Uterus (tissue), 4 donors: Measurements from ENCODE around the gene CPNE4. TPM values are rescaled to one million over a fixed set of nuclear protein-coding genes. Genes with fewer than 3 reads are reported as not detected.

ENCODE experiments used
- DNase-seq, 2 donors: peaks; one replicate each; pipeline ENCODE4 v3.0.0-alpha.2; 2019 to 2020
- H3K27ac ChIP-seq, 2 donors: fragments of 200-600 bp; sonication (generic); 1 replicate in 1 of 2; 2 replicates in 1 of 2; pipeline ENCODE4 v1.5.1; 2016 to 2018
- H3K27me3 ChIP-seq, 2 donors: fragments of 200-600 bp; sonication (generic); one replicate each; pipeline ENCODE4 v1.5.1; 2018 to 2019; ENCODE audit warnings: control low read depth in 1 of 2
- H3K36me3 ChIP-seq, 2 donors: fragments of 200-600 bp; sonication (generic); one replicate each; pipeline ENCODE4 v1.5.1; 2019; ENCODE audit warnings: control low read depth in 1 of 2
- H3K4me1 ChIP-seq, 2 donors: fragments of 200-600 bp; sonication (generic); one replicate each; pipeline ENCODE4 v1.5.1; 2018 to 2019; ENCODE audit warnings: control low read depth in 1 of 2
- H3K4me3 ChIP-seq, 2 donors: fragments of 200-600 bp; sonication (generic); 1 replicate in 1 of 2; 2 replicates in 1 of 2; pipeline ENCODE4 v1.5.1; 2018 to 2019; ENCODE audit warnings: mild to moderate bottlenecking in 1 of 2
- H3K9me3 ChIP-seq, 2 donors: fragments of 200-600 bp; sonication (generic); one replicate each; pipeline ENCODE4 v1.5.1; 2019; ENCODE audit warnings: control low read depth in 1 of 2
- CTCF ChIP-seq, 4 experiments: fragments of 200-600 bp in 2 of 4; fragments of 450-650 bp in 2 of 4; sonication (generic) in 2 of 4; IDR thresholded peaks; one replicate each; pipeline ENCODE4 v1.5.1; 2016 to 2019; ENCODE audit warnings: antibody characterized with exemption in 4 of 4, mild to moderate bottlenecking in 2 of 4, moderate library complexity in 1 of 4
- POLR2A ChIP-seq, 2 donors: fragments of 450-650 bp; IDR thresholded peaks; one replicate each; pipeline ENCODE4 v1.6.1; 2016; ENCODE audit warnings: antibody characterized with exemption in 2 of 2, mild to moderate bottlenecking in 1 of 2, moderate library complexity in 1 of 2
- intact Hi-C: fragments of 100-400 bp; cut with DNase I; formaldehyde crosslinking; loops from one replicate; pipeline ENCODE4 v1.15.1; 2023; ENCODE audit warnings: low total_unique reads
- total RNA-seq, 4 donors: library from RNA; depleted of rRNA in 3 of 4; stranded (reverse); fragments of >200 nt in 3 of 4; gene quantifications; one replicate each; pipeline versions ENCODE4 v1.1.0 to v1.2.4, GENCODE V29; 2014 to 2023
- donor health status: DM: yes; HTN: yes; CAD: no.

CPNE4 gene
- total RNA-seq, 4 donors from 2014 or later = 0.35 TPM; not detected in 3

GRCh38 chr3:131802029-131802428, 232.8 kb downstream of the CPNE4 start:
- H3K36me3 ChIP-seq = no peaks in the 10 kb centered on the region
- H3K4me1 ChIP-seq = no peaks in the 10 kb centered on the region
- H3K4me3 ChIP-seq = no peak overlapping the region
- no peaks in the 10 kb centered on the region for H3K27me3 ChIP-seq
- no peaks in the 10 kb centered on the region for H3K9me3 ChIP-seq
- DNase-seq = no peak
- intact Hi-C loops = no loop called here
- no peak overlapping the region for H3K27ac ChIP-seq
- no peak for TF ChIP-seq CTCF (IDR thresholded peaks at IDR 0.05)

GRCh38 chr3:131801566-131801965, 233.2 kb downstream of the CPNE4 start:
- Histone ChIP-seq H3K27me3 (no peaks in the 10 kb centered on the region), H3K9me3 (no peaks in the 10 kb centered on the region), H3K27ac (no peak overlapping the region), H3K36me3 (no peaks in the 10 kb centered on the region), H3K4me3 (no peak overlapping the region), H3K4me1 (no peaks in the 10 kb centered on the region)
- no peak for DNase-seq
- intact Hi-C loops = no loop called here
- no peak for TF ChIP-seq CTCF (IDR thresholded peaks at IDR 0.05)
- no peak for TF ChIP-seq POLR2A (IDR thresholded peaks at IDR 0.05)

- TF ChIP-seq CTCF (IDR thresholded peaks at IDR 0.05) = no peak
- intact Hi-C loops = no loop called here
- no peak overlapping the region for H3K27ac ChIP-seq
Measured at GRCh38 chr3:131797776-131798175, 237.0 kb downstream of the CPNE4 start.

GRCh38 chr3:131796558-131797198, 238.1 kb downstream of the CPNE4 start:
- no peaks in the 10 kb centered on the region for H3K27me3 ChIP-seq
- H3K9me3 ChIP-seq = no peaks in the 10 kb centered on the region
- no peak overlapping the region for H3K27ac ChIP-seq
- intact Hi-C loops = no loop called here
- no peak for DNase-seq
- no peaks in the 10 kb centered on the region for H3K4me1 ChIP-seq
- no peak for TF ChIP-seq POLR2A (IDR thresholded peaks at IDR 0.05)
- TF ChIP-seq CTCF (IDR thresholded peaks at IDR 0.05) = no peak
- H3K4me3 ChIP-seq = no peak overlapping the region
- no peaks in the 10 kb centered on the region for H3K36me3 ChIP-seq

More at GRCh38 chr3:131797776-131798175, 237.0 kb downstream of the CPNE4 start:
- Histone ChIP-seq H3K27me3 (no peaks in the 10 kb centered on the region), H3K36me3 (no peaks in the 10 kb centered on the region), H3K4me1 (no peaks in the 10 kb centered on the region), H3K4me3 (no peak overlapping the region), H3K9me3 (no peaks in the 10 kb centered on the region)
- no peak for DNase-seq

- no peaks in the 10 kb centered on the region for H3K36me3 ChIP-seq
- no peaks in the 10 kb centered on the region for H3K27me3 ChIP-seq
- H3K4me3 ChIP-seq = no peak overlapping the region
- intact Hi-C loops = no loop called here
- H3K9me3 ChIP-seq = no peaks in the 10 kb centered on the region
- no peak for TF ChIP-seq CTCF (IDR thresholded peaks at IDR 0.05)
- TF ChIP-seq POLR2A (IDR thresholded peaks at IDR 0.05) = no peak
- H3K4me1 ChIP-seq = no peaks in the 10 kb centered on the region
- no peak for DNase-seq
- no peak overlapping the region for H3K27ac ChIP-seq
Measured at GRCh38 chr3:131796111-131796510, 238.7 kb downstream of the CPNE4 start.
